Adrenal gland (tissue), 5 donors: Measurements from ENCODE around the gene NIN.

ENCODE experiments used
- CTCF ChIP-seq, 6 experiments: fragments of 450-650 bp in 4 of 6; fragments of 200-600 bp in 2 of 6; sonication (generic) in 1 of 6; IDR thresholded peaks; 1 replicate in 5 of 6; 2 replicates in 1 of 6; pipeline versions ENCODE4 v1.5.1 to v1.8.0; 2016 to 2021; ENCODE audit warnings: antibody characterized with exemption in 6 of 6, mild to moderate bottlenecking in 2 of 6, moderate library complexity in 1 of 6
- POLR2A ChIP-seq, 2 donors: fragments of 450-650 bp; IDR thresholded peaks; one replicate each; pipeline ENCODE4 v1.6.1; 2017; ENCODE audit warnings: antibody characterized with exemption in 2 of 2, mild to moderate bottlenecking in 2 of 2, moderate library complexity in 1 of 2
- donor health status: DM: no; HTN: no; CAD: no.

- TF ChIP-seq CTCF (IDR thresholded peaks at IDR 0.05) (no peak), POLR2A (IDR thresholded peaks at IDR 0.05) (no peak)
These were observed 151.3 kb downstream of the NIN start for GRCh38 chr14:50679674-50680073.
